Mucosa of descending colon (tissue), 3 donors: ENCODE results near the gene RBFOX2. TPM values are rescaled to one million over a fixed set of nuclear protein-coding genes. Genes with fewer than 3 reads are reported as not detected.

ENCODE experiments used
- ATAC-seq: fragments of 200-7000 bp; cut with Tn5 transposase; one replicate; pipeline ENCODE4 v1.9.1; 2020; ENCODE audit warnings: mild to moderate bottlenecking, moderate library complexity
- DNase-seq, 3 donors: peaks; one replicate each; pipeline ENCODE4 v3.0.0-alpha.2; 2020
- H3K36me3 ChIP-seq: fragments of 200-600 bp; one replicate; pipeline ENCODE4 v1.8.0; 2021; ENCODE audit warnings: low read depth, mild to moderate bottlenecking
- H3K4me1 ChIP-seq: fragments of 200-600 bp; one replicate; pipeline ENCODE4 v1.8.0; 2021; ENCODE audit warnings: low read depth, mild to moderate bottlenecking
- H3K4me3 ChIP-seq: fragments of 200-600 bp; one replicate; pipeline ENCODE4 v1.8.0; 2021; ENCODE audit warnings: mild to moderate bottlenecking
- H3K9me3 ChIP-seq: fragments of 200-600 bp; one replicate; pipeline ENCODE4 v1.8.0; 2021; ENCODE audit warnings: mild to moderate bottlenecking
- intact Hi-C, 2 donors: fragments of 100-400 bp; cut with DNase I in 1 of 2; cut with micrococcal nuclease in 1 of 2; formaldehyde crosslinking; loops; one replicate each; pipeline versions ENCODE4 v1.11.0 to v1.11.1; 2022; cut with DNase I, micrococcal nuclease
- total RNA-seq, 3 donors: library from RNA; stranded (reverse); fragmentation: NEBNext Ultra II Directional in 2 of 3; extraction: Animal tissue kit (Norgen Biotek cat#: 25700) in 2 of 3; gene quantifications; one replicate each; pipeline versions ENCODE4 v1.2.1 to v1.2.4, GENCODE V29; 2021 to 2023
- TF ChIP-seq, protein P1 (sequence below): fragments of 200-600 bp; IDR thresholded peaks from one replicate; pipeline ENCODE4 v1.8.0; 2022; ENCODE audit warnings: antibody characterized with exemption, mild to moderate bottlenecking
- donor health status: DM: no; HTN: no; CAD: no; lungs with moderate emphysema.
- donor health status: DM: no; HTN: no; CAD: no.
- donor health status: DM: no; HTN: yes; CAD: no.

Gene RBFOX2
- total RNA-seq, 3 donors from 2014 or later, result 46.0 to 141 (median 46.2) TPM

DNA sequence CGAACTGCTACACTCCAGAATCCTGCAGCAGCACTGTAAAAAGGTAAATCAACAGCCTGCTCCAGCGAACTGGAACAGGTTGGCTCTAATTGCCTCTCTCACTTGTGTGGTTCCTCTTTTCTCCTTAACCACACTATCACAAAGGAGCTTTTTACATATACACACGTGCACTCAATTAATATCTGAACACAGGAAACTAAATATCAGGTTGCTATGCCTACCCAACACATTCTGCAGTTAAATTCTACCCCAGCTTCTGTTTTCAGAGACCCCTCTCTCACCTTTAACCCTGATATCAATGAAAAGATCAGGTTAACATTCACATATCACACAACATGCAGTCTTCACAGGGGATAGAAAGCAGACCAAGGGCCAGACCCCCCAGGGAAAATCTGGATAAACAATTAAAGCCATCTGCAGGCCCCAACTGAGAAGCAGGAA, 11.0 kb downstream of the RBFOX2 start:
- H3K4me1 ChIP-seq, result peaks cover 3% of the 10 kb centered on the region
- TF ChIP-seq, protein P1, sequence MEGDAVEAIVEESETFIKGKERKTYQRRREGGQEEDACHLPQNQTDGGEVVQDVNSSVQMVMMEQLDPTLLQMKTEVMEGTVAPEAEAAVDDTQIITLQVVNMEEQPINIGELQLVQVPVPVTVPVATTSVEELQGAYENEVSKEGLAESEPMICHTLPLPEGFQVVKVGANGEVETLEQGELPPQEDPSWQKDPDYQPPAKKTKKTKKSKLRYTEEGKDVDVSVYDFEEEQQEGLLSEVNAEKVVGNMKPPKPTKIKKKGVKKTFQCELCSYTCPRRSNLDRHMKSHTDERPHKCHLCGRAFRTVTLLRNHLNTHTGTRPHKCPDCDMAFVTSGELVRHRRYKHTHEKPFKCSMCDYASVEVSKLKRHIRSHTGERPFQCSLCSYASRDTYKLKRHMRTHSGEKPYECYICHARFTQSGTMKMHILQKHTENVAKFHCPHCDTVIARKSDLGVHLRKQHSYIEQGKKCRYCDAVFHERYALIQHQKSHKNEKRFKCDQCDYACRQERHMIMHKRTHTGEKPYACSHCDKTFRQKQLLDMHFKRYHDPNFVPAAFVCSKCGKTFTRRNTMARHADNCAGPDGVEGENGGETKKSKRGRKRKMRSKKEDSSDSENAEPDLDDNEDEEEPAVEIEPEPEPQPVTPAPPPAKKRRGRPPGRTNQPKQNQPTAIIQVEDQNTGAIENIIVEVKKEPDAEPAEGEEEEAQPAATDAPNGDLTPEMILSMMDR, result no peak
- DNase-seq (no peak), ATAC-seq (no peak)
- H3K4me3 ChIP-seq, result no peak overlapping the region
- H3K36me3 ChIP-seq, result no peaks in the 10 kb centered on the region
- H3K9me3 ChIP-seq, result no peaks in the 10 kb centered on the region
- intact Hi-C loops, result no loop called here

DNA sequence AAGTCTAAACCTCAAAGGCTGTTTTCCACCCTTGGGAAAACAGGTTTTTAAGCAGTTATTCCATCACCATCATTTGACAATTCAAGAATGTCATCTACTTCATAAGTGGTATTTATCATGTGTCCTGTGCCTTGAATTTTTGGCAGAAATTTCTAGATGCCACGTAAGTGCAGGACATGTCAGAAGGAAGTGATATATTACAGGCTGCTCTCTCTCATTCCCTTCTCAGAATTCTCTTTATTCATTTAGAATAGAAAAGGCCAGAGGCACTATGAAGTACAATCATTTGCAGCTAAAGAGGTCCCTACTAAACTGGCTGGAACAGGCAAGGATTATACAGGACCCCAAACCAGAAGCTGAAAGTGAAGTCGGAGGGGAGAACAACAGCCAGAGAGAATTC, 11.9 kb downstream of the RBFOX2 start:
- TF ChIP-seq, protein P1, result no peak
- no peak for DNase-seq
- H3K9me3 ChIP-seq, result no peaks in the 10 kb centered on the region
- H3K4me3 ChIP-seq, result no peak overlapping the region
- intact Hi-C loops, result no loop called here
- ATAC-seq, result no peak
- H3K4me1 ChIP-seq, result peaks cover 3% of the 10 kb centered on the region
- H3K36me3 ChIP-seq, result no peaks in the 10 kb centered on the region

DNA sequence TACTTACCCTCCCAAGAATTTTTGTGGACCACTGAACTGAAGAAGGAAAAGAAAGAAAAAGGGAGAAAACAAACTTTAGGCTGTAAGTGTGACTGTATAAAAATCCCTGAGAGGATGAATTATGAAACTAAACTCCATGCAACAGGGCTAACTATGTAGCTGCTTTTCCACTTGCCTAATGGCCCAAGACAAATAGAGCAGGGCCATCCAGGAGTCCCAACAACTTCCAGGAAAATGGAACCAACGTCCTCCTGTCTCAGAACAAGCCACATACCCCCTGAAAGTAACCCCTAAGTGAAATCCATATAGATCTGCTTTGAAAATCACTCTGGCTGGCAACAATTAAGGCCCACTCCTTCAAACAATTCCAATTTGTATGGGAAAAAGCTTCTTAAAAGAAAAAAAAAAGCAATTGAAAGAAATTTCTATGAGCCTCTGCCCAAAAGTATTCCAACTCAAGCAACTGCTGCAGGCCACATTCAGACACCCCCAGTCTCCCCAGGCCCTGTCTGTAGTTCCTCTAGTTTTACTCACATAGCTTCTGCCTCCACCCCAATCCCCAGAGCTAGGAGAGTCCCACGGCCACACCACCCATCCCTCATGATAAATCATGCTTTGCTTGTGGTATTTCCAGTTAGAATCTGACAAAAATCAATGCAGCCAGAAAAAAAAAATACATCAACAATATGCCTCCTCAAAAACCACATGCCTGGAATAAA, 12.7 kb downstream of the RBFOX2 start:
- H3K4me1 ChIP-seq, result peaks cover 3% of the 10 kb centered on the region
- DNase-seq (no peak), ATAC-seq (no peak)
- no peaks in the 10 kb centered on the region for H3K36me3 ChIP-seq
- H3K9me3 ChIP-seq, result no peaks in the 10 kb centered on the region
- intact Hi-C loops, result no loop called here
- TF ChIP-seq, protein P1, result no peak
- H3K4me3 ChIP-seq, result no peak overlapping the region

DNA sequence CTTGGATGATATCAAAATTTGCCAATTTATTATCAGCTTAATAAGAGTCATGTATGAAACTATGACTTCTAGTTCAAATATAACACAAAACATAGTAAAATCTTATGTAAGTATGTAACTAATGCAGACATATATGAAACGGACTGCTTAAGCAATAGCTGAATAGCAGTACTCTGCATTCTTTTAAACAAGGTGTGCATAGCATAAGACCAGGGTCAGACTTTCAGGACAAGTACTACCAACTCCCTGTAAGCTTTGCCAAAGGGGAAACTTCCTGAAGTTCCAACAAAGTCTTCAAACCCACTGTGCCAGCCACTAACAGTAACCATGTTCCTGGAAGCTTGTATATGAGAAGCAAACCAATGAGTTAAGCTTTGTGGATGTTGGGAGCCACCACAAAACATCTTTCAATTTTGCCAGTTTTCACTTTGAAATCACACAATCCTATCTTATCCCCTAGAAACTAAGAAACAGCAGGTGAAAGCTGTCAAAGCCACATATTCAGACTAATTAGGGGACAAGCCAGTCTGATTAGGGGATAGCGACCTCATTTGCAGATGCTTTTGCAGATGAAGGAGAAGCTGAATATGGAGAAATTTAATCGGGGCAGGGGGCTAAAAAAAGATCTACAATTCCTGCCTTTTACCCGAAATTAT, 13.3 kb downstream of the RBFOX2 start:
- no peak overlapping the region for H3K4me3 ChIP-seq
- DNase-seq, result no peak
- intact Hi-C loops, result no loop called here
- H3K9me3 ChIP-seq, result no peaks in the 10 kb centered on the region
- ATAC-seq, result no peak
- TF ChIP-seq, protein P1, result no peak
- peaks cover 3% of the 10 kb centered on the region for H3K4me1 ChIP-seq
- no peaks in the 10 kb centered on the region for H3K36me3 ChIP-seq

DNA sequence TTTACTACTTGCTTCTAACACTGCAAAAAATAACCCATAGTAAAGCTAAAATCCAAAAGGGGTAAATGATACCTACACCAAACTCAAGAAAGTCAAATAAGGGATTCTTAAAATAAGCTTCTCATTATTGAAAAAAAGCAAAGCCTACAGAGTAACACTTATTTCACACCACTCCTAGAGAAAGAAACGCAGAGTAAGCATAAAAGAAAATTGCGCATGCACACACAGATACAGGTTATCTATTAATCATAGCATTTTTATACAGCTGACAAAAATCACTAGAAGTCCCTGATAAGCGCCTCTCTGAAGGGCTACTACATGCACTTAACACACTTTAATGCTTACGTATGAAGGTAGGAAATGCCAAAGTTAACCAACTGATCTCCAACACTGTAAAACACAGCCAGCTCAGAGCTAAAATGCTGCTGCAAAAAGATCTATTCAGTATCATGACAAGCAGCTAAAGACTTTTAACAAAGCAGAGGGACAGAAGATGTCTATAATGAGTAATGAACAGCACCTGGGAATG, 14.0 kb downstream of the RBFOX2 start:
- TF ChIP-seq, protein P1, result no peak
- intact Hi-C loops, result no loop called here
- Histone ChIP-seq H3K4me3 (no peak overlapping the region), H3K9me3 (no peaks in the 10 kb centered on the region), H3K4me1 (peaks cover 3% of the 10 kb centered on the region), H3K36me3 (no peaks in the 10 kb centered on the region)
- no peak for DNase-seq
- no peak for ATAC-seq
